HG03139 (cell line): Measurements from ENCODE around the gene OS9.
A peak's percentile ranks its signal among the peaks of the same experiment; 100 is the strongest.
"Not testable (repeated sequence)": the region's sequence is repeated elsewhere in the genome, so short reads cannot be mapped to it uniquely, and the experiment has no call there.

ENCODE experiments used
- ATAC-seq: cut with Tn5 transposase; IDR thresholded peaks from one replicate; pipeline ENCODE4 v1.9.1; 2021; ENCODE audit not compliant: unreplicated experiment

The OS9 gene

GRCh38 chr12:57693659-57694458, at the start of gene OS9:
Gene OS9, plus strand, starts transcription at chr12:57694132. Its CDS starts 30 bp downstream, at chr12:57694162.
- peak; percentile 96 for ATAC-seq

- ATAC-seq, result not testable (repeated sequence)
These were observed 47.8 kb upstream of the OS9 start for GRCh38 chr12:57645990-57646658.

- ATAC-seq, result not testable (repeated sequence)
These were observed 47.3 kb upstream of the OS9 start for GRCh38 chr12:57646659-57647049.

- no peak for ATAC-seq
These were observed 39.9 kb upstream of the OS9 start for GRCh38 chr12:57654042-57654441.

GRCh38 chr12:57655541-57656240, 38.2 kb upstream of the OS9 start:
- ATAC-seq, result no peak

- ATAC-seq, result not testable (repeated sequence)
These were observed 37.5 kb upstream of the OS9 start for GRCh38 chr12:57656408-57656807.

GRCh38 chr12:57657744-57658143, 36.2 kb upstream of the OS9 start:
- ATAC-seq, result no peak

- no peak for ATAC-seq
These were observed 35.0 kb upstream of the OS9 start for GRCh38 chr12:57658890-57659289.

GRCh38 chr12:57661376-57661775, 32.6 kb upstream of the OS9 start:
- ATAC-seq, result no peak

GRCh38 chr12:57665066-57665820, 28.7 kb upstream of the OS9 start:
- ATAC-seq, result not testable (repeated sequence)

GRCh38 chr12:57666897-57667296, 27.0 kb upstream of the OS9 start:
- ATAC-seq, result no peak

- not testable (repeated sequence) for ATAC-seq
These were observed 24.2 kb upstream of the OS9 start for GRCh38 chr12:57669691-57670090.

GRCh38 chr12:57671811-57672210, 22.1 kb upstream of the OS9 start:
- ATAC-seq, result not testable (repeated sequence)

- ATAC-seq, result no peak
These were observed 21.1 kb upstream of the OS9 start for GRCh38 chr12:57672801-57673200.

- ATAC-seq, result no peak
These were observed 19.2 kb upstream of the OS9 start for GRCh38 chr12:57674691-57675090.

- not testable (repeated sequence) for ATAC-seq
These were observed 16.0 kb upstream of the OS9 start for GRCh38 chr12:57677947-57678346.

GRCh38 chr12:57679697-57680096, 14.2 kb upstream of the OS9 start:
- no peak for ATAC-seq

- ATAC-seq, result no peak
These were observed 6.1 kb upstream of the OS9 start for GRCh38 chr12:57687862-57688261.

GRCh38 chr12:57688931-57689330, 5.0 kb upstream of the OS9 start:
- no peak for ATAC-seq

GRCh38 chr12:57692500-57692899, 1.4 kb upstream of the OS9 start:
- ATAC-seq, result no peak

GRCh38 chr12:57693317-57693658, 644 bp upstream of the OS9 start:
- ATAC-seq, result no peak
